Chondrocyte (in vitro differentiated cells): Measurements from ENCODE around the gene DNHD1. TPM values are rescaled to one million over a fixed set of nuclear protein-coding genes. Genes with fewer than 3 reads are reported as not detected.

Experiments
- DNase-seq: peaks from one replicate; pipeline ENCODE4 v3.0.0; 2021; ENCODE audit warnings: mixed read lengths, low spot score
- H3K27ac Mint-ChIP-seq: one replicate; pipeline ENCODE4 v1.8.0; 2021; ENCODE audit warnings: mild to moderate bottlenecking, moderate library complexity, mixed read lengths; ENCODE audit not compliant: unreplicated experiment
- H3K27me3 Mint-ChIP-seq: 2 replicates; pipeline ENCODE4 v1.8.0; 2021; ENCODE audit warnings: low read depth, mixed read lengths
- H3K36me3 Mint-ChIP-seq: 2 replicates; pipeline ENCODE4 v1.8.0; 2021; ENCODE audit warnings: low read depth, mixed read lengths
- H3K4me1 Mint-ChIP-seq: 2 replicates; pipeline ENCODE4 v1.8.0; 2021; ENCODE audit warnings: low read depth, mild to moderate bottlenecking, mixed read lengths
- H3K4me3 Mint-ChIP-seq: one replicate; pipeline ENCODE4 v1.8.0; 2021; ENCODE audit warnings: mild to moderate bottlenecking, moderate library complexity, mixed read lengths; ENCODE audit not compliant: unreplicated experiment
- H3K9me3 Mint-ChIP-seq: 2 replicates; pipeline ENCODE4 v1.8.0; 2021; ENCODE audit warnings: low read depth, mixed read lengths
- CTCF ChIP-seq: fragments of 200-600 bp; sonication (generic); IDR thresholded peaks from 2 replicates; pipeline ENCODE4 v1.5.0; 2021; ENCODE audit warnings: antibody characterized with exemption, mild to moderate bottlenecking, moderate library complexity
- total RNA-seq: library from RNA; stranded (reverse); gene quantifications from 3 replicates; pipeline ENCODE4 v1.2.1, GENCODE V29; 2021

DNHD1 gene
- total RNA-seq, 1 donor from 2014 or later: 3.8 TPM

- Mint-ChIP-seq H3K27me3 (no peaks in the 10 kb centered on the region), H3K27ac (peak overlapping the region; percentile 91), H3K4me3 (peak overlapping the region; percentile 77), H3K4me1 (no peaks in the 10 kb centered on the region), H3K9me3 (no peaks in the 10 kb centered on the region), H3K36me3 (peaks cover 32% of the 10 kb centered on the region)
- no peak for TF ChIP-seq CTCF
- DNase-seq: peak; percentile 87
Measured at GRCh38 chr11:6610591-6610990, 113.5 kb downstream of the DNHD1 start.

DNA sequence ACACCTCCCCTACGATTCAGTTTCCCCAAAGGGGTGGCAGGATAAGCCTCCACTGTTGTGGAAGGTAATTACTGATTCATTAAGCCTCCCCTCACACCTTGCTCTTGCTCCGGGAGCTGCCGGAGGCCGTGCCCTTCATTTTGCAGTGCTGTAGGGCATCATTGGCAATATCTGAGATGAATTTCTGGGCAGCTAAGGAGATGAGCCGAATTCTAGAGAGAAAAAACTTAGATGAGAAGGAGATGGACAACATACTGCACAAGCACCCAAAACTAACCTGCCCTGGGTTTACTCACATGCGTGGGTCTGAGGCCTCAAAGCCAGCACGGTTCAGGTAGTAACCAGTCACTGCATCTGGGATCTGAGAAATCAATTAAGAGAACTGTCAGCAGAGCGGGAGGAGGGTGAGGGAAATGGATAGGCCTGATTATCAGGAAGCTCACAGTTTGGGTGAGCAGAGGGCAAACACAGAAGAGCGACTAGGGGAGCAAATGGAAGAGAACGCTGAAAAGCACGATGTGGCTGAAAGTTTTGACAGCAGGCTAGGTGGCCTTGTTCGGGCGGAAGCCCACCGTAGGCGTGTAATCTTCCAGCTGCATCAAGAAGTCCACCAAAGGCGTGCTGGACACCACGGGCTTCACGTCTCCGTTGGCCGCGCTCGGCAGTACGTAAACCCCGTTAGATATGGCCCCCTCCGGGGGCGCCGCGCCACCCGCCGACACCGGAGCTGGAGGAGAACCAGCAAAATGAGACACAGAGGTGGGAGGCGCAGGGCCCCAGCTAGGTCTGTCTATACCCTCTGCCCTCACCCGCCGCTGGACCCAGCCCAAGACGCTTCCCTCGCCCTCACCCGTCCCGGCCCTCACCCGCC, 114.2 kb downstream of the DNHD1 start:
- peak; percentile 89 for DNase-seq
- Mint-ChIP-seq H3K27ac (peak overlapping the region; percentile 91), H3K27me3 (no peaks in the 10 kb centered on the region), H3K9me3 (no peaks in the 10 kb centered on the region), H3K4me1 (no peaks in the 10 kb centered on the region), H3K4me3 (peak overlapping the region; percentile 77), H3K36me3 (peaks cover 37% of the 10 kb centered on the region)
- TF ChIP-seq CTCF: no peak

DNA sequence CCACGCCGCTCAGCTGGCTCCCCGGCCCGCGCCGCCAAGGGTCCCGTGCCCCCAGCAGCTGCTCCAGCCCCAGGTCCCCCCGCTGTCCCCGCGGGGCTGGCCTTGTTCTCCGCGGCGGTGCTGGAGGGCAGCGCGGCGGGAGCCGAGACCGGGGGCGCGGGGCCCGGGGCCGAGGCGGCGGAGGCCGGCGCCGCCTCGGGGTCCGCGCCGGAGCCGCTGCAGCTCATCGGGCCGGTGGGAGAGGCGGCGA, 114.8 kb downstream of the DNHD1 start:
- no peak for TF ChIP-seq CTCF
- Mint-ChIP-seq H3K4me3 (peak overlapping the region; percentile 77), H3K9me3 (no peaks in the 10 kb centered on the region), H3K36me3 (peaks cover 37% of the 10 kb centered on the region), H3K27ac (peak overlapping the region; percentile 91), H3K4me1 (peaks cover 3% of the 10 kb centered on the region), H3K27me3 (no peaks in the 10 kb centered on the region)
- no peak for DNase-seq

DNA sequence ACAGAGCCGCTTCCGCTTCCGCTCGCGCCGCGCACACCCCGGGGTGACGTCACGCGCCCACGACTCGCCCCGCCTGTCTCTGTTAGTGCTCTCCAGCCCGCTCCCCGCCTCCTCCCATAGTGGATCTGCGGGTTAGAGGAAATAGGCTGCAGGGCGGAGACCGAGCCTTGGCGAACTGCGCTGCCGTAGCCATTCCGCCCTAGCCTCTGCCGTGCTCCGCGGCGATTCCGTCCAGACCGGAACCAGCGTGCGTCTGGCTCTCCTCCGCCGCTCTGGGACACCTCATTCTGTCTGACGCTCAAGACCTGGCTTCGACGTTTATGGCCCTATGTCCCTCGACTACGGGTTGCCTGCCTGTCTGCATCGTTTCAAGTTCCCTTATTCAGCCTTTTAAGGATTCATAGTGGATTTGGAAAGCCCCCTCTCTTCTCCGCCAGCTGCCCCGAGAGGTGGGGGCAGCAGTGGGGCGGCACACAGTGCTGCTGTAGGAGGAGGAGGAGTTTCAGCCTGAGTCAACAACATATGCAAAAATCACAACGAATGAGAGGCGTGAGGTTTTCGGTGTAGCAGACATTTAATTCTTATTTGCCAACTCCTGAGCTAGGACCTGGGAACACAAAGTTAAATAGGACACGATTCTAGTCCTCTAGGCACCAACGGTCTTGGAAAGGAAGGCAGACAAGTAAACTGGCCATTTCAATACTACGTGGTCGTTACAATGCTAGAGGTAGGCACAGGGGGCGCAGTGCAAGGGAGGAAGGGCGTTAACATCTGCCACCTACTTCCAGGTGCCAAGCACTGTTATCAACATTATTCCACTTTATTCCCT, 115.3 kb downstream of the DNHD1 start, which contains the start of gene TAF10:
Gene TAF10 (minus strand): TSS at position 4 of the 829 bp plus-strand sequence. CDS start 27 bp downstream, outside the sequence.
- peak; percentile 99 for DNase-seq
- Mint-ChIP-seq H3K27ac (peak within 1 kb of the TSS; percentile 91), H3K9me3 (no peaks in the 10 kb centered on the region), H3K4me3 (peak within 1 kb of the TSS; percentile 77), H3K4me1 (peaks cover 3% of the 10 kb centered on the region), H3K36me3 (peaks cover 35% of the 10 kb centered on the region), H3K27me3 (no peaks in the 10 kb centered on the region)
- TF ChIP-seq CTCF: peak; percentile 81

- Mint-ChIP-seq H3K9me3 (no peaks in the 10 kb centered on the region), H3K4me1 (peaks cover 3% of the 10 kb centered on the region), H3K27me3 (no peaks in the 10 kb centered on the region), H3K27ac (no peak overlapping the region), H3K4me3 (no peak overlapping the region), H3K36me3 (peaks cover 32% of the 10 kb centered on the region)
- no peak for TF ChIP-seq CTCF
- DNase-seq: no peak
Measured at GRCh38 chr11:6613496-6613895, 116.4 kb downstream of the DNHD1 start.
